Measurements from ENCODE around the gene FRMD8. TPM values are rescaled to one million over a fixed set of nuclear protein-coding genes. Genes with fewer than 3 reads are reported as not detected.

The FRMD8 gene
- total and polyA plus RNA-seq, 2 donors (not counting 3 experiments of a cell fraction or from before 2014, with no cell fraction given), result 36.4 to 53.9 TPM

DNA sequence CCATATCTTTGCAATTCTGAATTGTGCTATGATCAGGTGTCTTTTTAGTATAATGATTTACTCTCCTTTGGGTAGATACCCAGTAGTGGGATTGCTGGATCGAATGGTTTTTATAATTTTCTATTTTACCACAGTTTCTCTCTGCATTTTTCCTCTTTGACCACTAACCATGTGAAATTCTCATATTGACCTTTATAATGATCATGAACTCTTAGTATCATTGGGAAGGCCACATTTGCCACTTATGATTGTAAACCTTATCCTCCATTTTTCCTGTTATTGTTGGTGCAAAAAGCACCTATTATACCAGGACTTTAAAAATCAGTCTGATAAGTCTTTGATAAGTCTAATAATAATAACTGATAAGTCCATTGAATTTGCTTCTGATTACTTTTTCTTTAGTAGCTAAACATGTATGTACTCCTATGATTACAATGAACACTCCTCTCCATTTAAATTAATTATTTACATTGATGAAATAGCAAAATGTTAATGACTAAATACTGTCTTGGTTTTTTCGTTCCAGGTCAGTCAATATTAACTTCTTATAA, 45.7 kb downstream of the FRMD8 start:
- no TSS peak for BruUV-seq (replicated peaks)
- TF ChIP-seq JUN (IDR thresholded peaks at IDR 0.05; ENCODE audit: borderline replicate concordance, insufficient read depth, insufficient read length, low read depth) (no peak), EZH2 (IDR thresholded peaks at IDR 0.05; ENCODE audit: borderline replicate concordance, low read depth, low read length, severe bottlenecking) (no peak)
- dilution Hi-C loops (cut with MboI; ENCODE audit: extremely low pct_ligation_motif_present, low sequenced_read_pairs) (no loop called here), intact Hi-C loops (cut with micrococcal nuclease) (no loop called here)
- Histone ChIP-seq H3K36me3 (ENCODE audit: control insufficient read depth in 2 of 2, extremely low read depth in 1 of 2, insufficient read depth in 2 of 2, low read length in 2 of 2) (peaks cover 19 to 27% of the 10 kb centered on the region in 2 experiments), H3K4me3 (replicated peaks in 1 of 3; ENCODE audit: insufficient read depth in 1 of 3, low read depth in 1 of 3, low read length in 3 of 3) (no peak overlapping the region), H4K20me1 (replicated peaks; ENCODE audit: control insufficient read depth, extremely low read depth, insufficient read depth, low read length) (peaks cover 16% of the 10 kb centered on the region), H3K79me2 (ENCODE audit: control insufficient read depth, insufficient read depth, low read length) (peaks cover 96% of the 10 kb centered on the region), H3K9me3 (replicated peaks; ENCODE audit: control insufficient read depth, insufficient read depth, low read length) (no peaks in the 10 kb centered on the region), H3K4me2 (ENCODE audit: insufficient read depth, low read length) (peak overlapping the region; percentile 21), H2AFZ (ENCODE audit: low read depth, low read length) (no peak overlapping the region), H3K4me1 (ENCODE audit: control insufficient read depth, extremely low read depth, insufficient read depth, low read length) (peaks cover 39% of the 10 kb centered on the region), H3K9ac (replicated peaks; ENCODE audit: extremely low read depth, insufficient read depth, low read length) (no peak overlapping the region), H3K27ac (ENCODE audit: insufficient read depth, low read depth, low read length) (no peak overlapping the region), H3K27me3 (ENCODE audit: control insufficient read depth in 2 of 2, insufficient read depth in 2 of 2, low read length in 2 of 2) (no peaks in the 10 kb centered on the region), H3K9me1 (replicated peaks; ENCODE audit: control insufficient read depth, extremely low read depth, insufficient read depth, low read length) (no peaks in the 10 kb centered on the region)
- DNase-seq (ENCODE audit: low read depth, low spot score) (peak; percentile 26), FAIRE-seq (no peak)
- CTCF ChIA-PET, result interaction anchor here (0.7 to 1.4 kb wide), 4 partner anchors 17 to 79 kb away, joined by 3 to 5 read pairs (median 4); no protein-coding TSS in a partner anchor
- POLR2A ChIA-PET, result interaction anchor here (0.6 to 1.5 kb wide), 3 partner anchors 10 to 66 kb away, joined by 3 to 4 read pairs (median 4); partner anchors contain the start of genes MALAT1 and NEAT1

DNA sequence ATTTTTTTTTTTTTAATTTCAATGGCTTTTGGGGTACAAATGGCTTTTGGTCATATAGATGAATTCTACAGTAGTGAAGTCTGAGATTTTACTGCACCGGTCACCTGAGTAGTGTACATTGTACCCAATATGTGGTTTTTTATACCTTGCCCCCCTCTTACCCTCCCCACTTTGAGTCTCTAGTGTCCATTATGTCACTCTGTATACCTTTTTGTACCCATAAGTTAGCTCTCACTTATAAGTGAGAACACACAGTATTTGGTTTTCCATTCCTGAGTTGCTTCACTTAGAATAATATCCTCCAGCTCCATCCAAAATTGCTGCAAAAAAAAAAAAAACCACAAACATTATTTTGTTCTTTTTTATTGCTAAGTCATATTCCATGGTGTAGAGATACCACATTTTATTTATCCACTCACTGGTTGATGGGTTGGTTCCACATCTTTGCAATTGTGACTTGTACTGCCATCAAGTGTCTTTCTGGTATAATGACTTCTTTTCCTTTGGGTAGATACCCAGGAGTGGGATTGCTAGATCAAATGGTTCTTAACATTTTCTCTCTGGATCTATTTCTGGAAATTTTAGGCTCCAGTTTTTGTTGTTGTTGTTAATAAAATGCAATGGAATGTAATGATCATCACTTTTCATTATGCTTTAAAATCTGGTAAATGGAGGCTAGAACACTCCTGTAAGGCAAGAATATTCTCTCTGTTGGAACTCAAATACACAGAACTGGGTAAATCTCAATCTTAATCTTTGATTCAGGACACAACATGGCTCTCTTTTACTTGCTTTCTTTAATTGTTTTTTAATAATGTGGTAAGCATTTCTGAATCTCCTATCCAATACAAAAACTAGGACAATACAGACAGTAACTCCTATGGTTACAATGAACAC, 46.5 kb downstream of the FRMD8 start:
- Histone ChIP-seq H2AFZ (ENCODE audit: low read depth, low read length) (no peak overlapping the region), H3K9me1 (replicated peaks; ENCODE audit: control insufficient read depth, extremely low read depth, insufficient read depth, low read length) (no peaks in the 10 kb centered on the region), H3K9me3 (replicated peaks; ENCODE audit: control insufficient read depth, insufficient read depth, low read length) (no peaks in the 10 kb centered on the region), H3K4me2 (ENCODE audit: insufficient read depth, low read length) (peak overlapping the region; percentile 12), H3K4me3 (replicated peaks in 1 of 3; ENCODE audit: insufficient read depth in 1 of 3, low read depth in 1 of 3, low read length in 3 of 3) (no peak overlapping the region), H3K79me2 (ENCODE audit: control insufficient read depth, insufficient read depth, low read length) (peaks cover 96% of the 10 kb centered on the region), H3K27me3 (ENCODE audit: control insufficient read depth in 2 of 2, insufficient read depth in 2 of 2, low read length in 2 of 2) (no peaks in the 10 kb centered on the region), H4K20me1 (replicated peaks; ENCODE audit: control insufficient read depth, extremely low read depth, insufficient read depth, low read length) (peaks cover 22% of the 10 kb centered on the region), H3K4me1 (ENCODE audit: control insufficient read depth, extremely low read depth, insufficient read depth, low read length) (peaks cover 35% of the 10 kb centered on the region), H3K36me3 (ENCODE audit: control insufficient read depth in 2 of 2, extremely low read depth in 1 of 2, insufficient read depth in 2 of 2, low read length in 2 of 2) (peaks cover 22 to 30% of the 10 kb centered on the region in 2 experiments), H3K9ac (replicated peaks; ENCODE audit: extremely low read depth, insufficient read depth, low read length) (no peak overlapping the region), H3K27ac (ENCODE audit: insufficient read depth, low read depth, low read length) (no peak overlapping the region)
- TF ChIP-seq POLR2A (IDR thresholded peaks at IDR 0.05; ENCODE audit: low read depth, low read length) (no peak), JUN (IDR thresholded peaks at IDR 0.05; ENCODE audit: borderline replicate concordance, insufficient read depth, insufficient read length, low read depth) (no peak), EZH2 (IDR thresholded peaks at IDR 0.05; ENCODE audit: borderline replicate concordance, low read depth, low read length, severe bottlenecking) (no peak), POLR2AphosphoS5 (IDR thresholded peaks at IDR 0.05; ENCODE audit: insufficient read depth, low read depth, low read length) (no peak), FOS (IDR thresholded peaks at IDR 0.05; ENCODE audit: borderline replicate concordance, insufficient read depth, low read length) (no peak), MYC (IDR thresholded peaks at IDR 0.05; ENCODE audit: low read depth, low read length) (no peak), GATA2 (IDR thresholded peaks at IDR 0.05; ENCODE audit: insufficient read depth, insufficient read length, low read depth, low read length) (no peak)
- TF ChIP-seq, protein P1, sequence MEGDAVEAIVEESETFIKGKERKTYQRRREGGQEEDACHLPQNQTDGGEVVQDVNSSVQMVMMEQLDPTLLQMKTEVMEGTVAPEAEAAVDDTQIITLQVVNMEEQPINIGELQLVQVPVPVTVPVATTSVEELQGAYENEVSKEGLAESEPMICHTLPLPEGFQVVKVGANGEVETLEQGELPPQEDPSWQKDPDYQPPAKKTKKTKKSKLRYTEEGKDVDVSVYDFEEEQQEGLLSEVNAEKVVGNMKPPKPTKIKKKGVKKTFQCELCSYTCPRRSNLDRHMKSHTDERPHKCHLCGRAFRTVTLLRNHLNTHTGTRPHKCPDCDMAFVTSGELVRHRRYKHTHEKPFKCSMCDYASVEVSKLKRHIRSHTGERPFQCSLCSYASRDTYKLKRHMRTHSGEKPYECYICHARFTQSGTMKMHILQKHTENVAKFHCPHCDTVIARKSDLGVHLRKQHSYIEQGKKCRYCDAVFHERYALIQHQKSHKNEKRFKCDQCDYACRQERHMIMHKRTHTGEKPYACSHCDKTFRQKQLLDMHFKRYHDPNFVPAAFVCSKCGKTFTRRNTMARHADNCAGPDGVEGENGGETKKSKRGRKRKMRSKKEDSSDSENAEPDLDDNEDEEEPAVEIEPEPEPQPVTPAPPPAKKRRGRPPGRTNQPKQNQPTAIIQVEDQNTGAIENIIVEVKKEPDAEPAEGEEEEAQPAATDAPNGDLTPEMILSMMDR (IDR thresholded peaks at IDR 0.05; ENCODE audit: extremely low read depth in 1 of 2, insufficient read depth in 1 of 2, low read depth in 1 of 2, low read length in 2 of 2), result no peak
- TF ChIP-seq, protein P2, sequence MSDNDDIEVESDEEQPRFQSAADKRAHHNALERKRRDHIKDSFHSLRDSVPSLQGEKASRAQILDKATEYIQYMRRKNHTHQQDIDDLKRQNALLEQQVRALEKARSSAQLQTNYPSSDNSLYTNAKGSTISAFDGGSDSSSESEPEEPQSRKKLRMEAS (IDR thresholded peaks at IDR 0.05; ENCODE audit: insufficient read depth, insufficient read length), result no peak
- FAIRE-seq, result no peak
- intact Hi-C loops (cut with micrococcal nuclease) (no loop called here), dilution Hi-C loops (cut with MboI; ENCODE audit: extremely low pct_ligation_motif_present, low sequenced_read_pairs) (no loop called here)
- ChIA-PET POLR2A (interaction anchor here (0.6 to 1.5 kb wide), 3 partner anchors 10 to 65 kb away, joined by 3 to 4 read pairs (median 4); partner anchors contain the start of genes MALAT1 and NEAT1), CTCF (interaction anchor here (0.7 to 1.4 kb wide), 6 partner anchors 14 to 78 kb away, joined by 3 to 8 read pairs (median 4); no protein-coding TSS in a partner anchor)
- peak; percentile 50 for DNase-seq (ENCODE audit: low read depth, low spot score)
- BruUV-seq (replicated peaks), result no TSS peak
